ENCODE measurements around the gene CCDC198. TPM values are rescaled to one million over a fixed set of nuclear protein-coding genes. Genes with fewer than 3 reads are reported as not detected.

Gene CCDC198
- total RNA-seq (10 to 100 TPM; 17.1 to 41.7 (median 23.4) TPM), polyA plus RNA-seq (100 to 1,000 TPM in 1 of 2 donors, 10 to 100 TPM in 1; 96.2 to 130 TPM)

GRCh38 chr14:57493467-57494181 is at the start of gene CCDC198:
TSS of gene CCDC198 (minus strand) at chr14:57493857. CDS start at chr14:57493715, 142 bp downstream.
- Histone ChIP-seq H3K9me3 (no peaks in the 10 kb centered on the region), H3K27me3 (no peaks in the 10 kb centered on the region), H3K4me1 (peaks cover 0 to 13% (median 10%) of the 10 kb centered on the region in 3 donors), H3K4me3 (peak within 1 kb of the TSS; percentile 1 to 37 (median 24)), H3K27ac (peak within 1 kb of the TSS; percentile 47 to 75 (median 60)), H3K36me3 (no peaks in the 10 kb centered on the region)
- no peak for FAIRE-seq
- peak; percentile 88 to 96 (median 93) for ATAC-seq
- WGBS, 2 donors: 10 to 13% methylated on average over 6 of the region's 6 CpGs
- TF ChIP-seq CTCF (IDR thresholded peaks at IDR 0.05): no peak
- intact Hi-C loops (cut with DNase I): no loop called here
- peak in 3 of 6 donors; percentile 39 to 51 (median 50) for DNase-seq

- ATAC-seq: peak in 3 of 4 donors; percentile 47 to 59 (median 50)
- H3K27me3 ChIP-seq: no peaks in the 10 kb centered on the region
Measured at GRCh38 chr14:57533214-57533613, 39.6 kb upstream of the CCDC198 start.

GRCh38 chr14:57530571-57530970 is 36.9 kb upstream of the CCDC198 start:
- Histone ChIP-seq H3K9me3 (no peaks in the 10 kb centered on the region), H3K4me1 (no peaks in the 10 kb centered on the region), H3K4me3 (no peak overlapping the region), H3K36me3 (no peaks in the 10 kb centered on the region), H3K27me3 (no peaks in the 10 kb centered on the region), H3K27ac (no peak overlapping the region)
- ATAC-seq: no peak
- no peak for FAIRE-seq
- no peak for DNase-seq
- no peak for TF ChIP-seq CTCF (IDR thresholded peaks at IDR 0.05)
- intact Hi-C loops (cut with DNase I): no loop called here

More at GRCh38 chr14:57533214-57533613, 39.6 kb upstream of the CCDC198 start:
- no peak for TF ChIP-seq CTCF (IDR thresholded peaks at IDR 0.05)
- FAIRE-seq (no peak), DNase-seq (peak in 1 of 6 donors; percentile 11)
- Histone ChIP-seq H3K4me1 (no peaks in the 10 kb centered on the region), H3K36me3 (no peaks in the 10 kb centered on the region), H3K9me3 (no peaks in the 10 kb centered on the region), H3K27ac (no peak overlapping the region), H3K4me3 (no peak overlapping the region)
- 51 to 60% methylated on average over 1 of the region's 1 CpG for WGBS, 2 donors
- intact Hi-C loops (cut with DNase I): no loop called here

GRCh38 chr14:57526942-57527341 is 33.3 kb upstream of the CCDC198 start:
- FAIRE-seq: no peak

More at GRCh38 chr14:57526942-57527341, 33.3 kb upstream of the CCDC198 start:
- no peak overlapping the region for H3K27ac ChIP-seq
- H3K27me3 ChIP-seq: no peaks in the 10 kb centered on the region
- no peak for ATAC-seq
- no peak overlapping the region for H3K4me3 ChIP-seq
- no peaks in the 10 kb centered on the region for H3K36me3 ChIP-seq
- peak in 1 of 6 donors; percentile 24 for DNase-seq
- intact Hi-C loops (cut with DNase I): no loop called here
- H3K9me3 ChIP-seq: no peaks in the 10 kb centered on the region
- TF ChIP-seq CTCF (IDR thresholded peaks at IDR 0.05): no peak
- WGBS, 2 donors: 66 to 74% methylated on average over 3 of the region's 3 CpGs
- H3K4me1 ChIP-seq: no peaks in the 10 kb centered on the region
